Daoy (cell line): ENCODE measurements around the gene ATP6V0E1. TPM values are rescaled to one million over a fixed set of nuclear protein-coding genes. Genes with fewer than 3 reads are reported as not detected.

Experiments
- DNase-seq: peaks from one replicate; pipeline ENCODE4 v3.0.0-alpha.2; 2015; ENCODE audit warnings: low read depth
- total RNA-seq: library from RNA; depleted of rRNA; stranded (reverse); fragments of >200 nt; shearing (Covaris generic); gene quantifications from 2 replicates; pipeline ENCODE4 v1.2.3, GENCODE V29; 2014; rRNA removed

The ATP6V0E1 gene
- total RNA-seq, 1 experiment from 2014 or later = 186 TPM

- no peak for DNase-seq
Observed at GRCh38 chr5:173078878-173079277, 95.3 kb downstream of the ATP6V0E1 start.

Other genes starting within 250 kb of the ATP6V0E1 start
- gene DUSP1, start 212.6 kb upstream of the ATP6V0E1 start, total RNA-seq = 64.8 and 67.7 TPM in 2 replicates
- gene ERGIC1, start 149.5 kb upstream of the ATP6V0E1 start, total RNA-seq = 77.2 and 77.4 TPM in 2 replicates
- 103 and 113 TPM in 2 replicates for gene RPL26L1, start 24.3 kb upstream of the ATP6V0E1 start, total RNA-seq
- 3.1 and 3.4 TPM in 2 replicates for gene CREBRF, start 72.6 kb downstream of the ATP6V0E1 start, total RNA-seq
- 35.5 and 46.8 TPM in 2 replicates for gene BNIP1, start 160.8 kb downstream of the ATP6V0E1 start, total RNA-seq